Bronchial epithelial cell (primary cell): ENCODE measurements around the gene ZFHX2. TPM values are rescaled to one million over a fixed set of nuclear protein-coding genes. Genes with fewer than 3 reads are reported as not detected.

ENCODE experiments used
- DNase-seq: peaks from one replicate; pipeline ENCODE4 v3.0.0-alpha.2; 2010; ENCODE audit warnings: low read depth
- FAIRE-seq: peaks from 2 replicates; lab custom pipeline; 2011; peaks lifted over from hg19 to GRCh38; lab: Jason Lieb, UNC
- H3K27me3 ChIP-seq: 2 replicates; pipeline ENCODE4 v1.5.1; 2011; ENCODE audit warnings: low read length; ENCODE audit not compliant: control insufficient read depth, insufficient read depth
- H3K36me3 ChIP-seq: 2 replicates; pipeline ENCODE4 v1.5.1; 2011; ENCODE audit warnings: low read length; ENCODE audit not compliant: control insufficient read depth, insufficient read depth
- H3K4me3 ChIP-seq: 2 replicates; pipeline ENCODE4 v1.5.1; 2011; ENCODE audit warnings: mild to moderate bottlenecking, low read depth, low read length, control low read depth
- CTCF ChIP-seq: IDR thresholded peaks from 2 replicates; pipeline ENCODE4 v1.5.1; 2011; ENCODE audit warnings: mild to moderate bottlenecking, moderate library complexity, low read length, control low read depth, inconsistent platforms; ENCODE audit not compliant: insufficient read depth, severe bottlenecking
- total RNA-seq: library from RNA; depleted of rRNA; stranded (reverse); fragments of >200 nt; gene quantifications from 2 replicates; pipeline ENCODE4 v1.2.1, GENCODE V29; 2014

The ZFHX2 gene
- total RNA-seq, 1 donor from 2014 or later, result 0.26 TPM

- peaks cover 10% of the 10 kb centered on the region for H3K36me3 ChIP-seq
- peak; percentile 66 for DNase-seq
- FAIRE-seq, result no peak
- no peak overlapping the region for H3K4me3 ChIP-seq
- H3K27me3 ChIP-seq, result no peaks in the 10 kb centered on the region
- peak; percentile 48 for TF ChIP-seq CTCF
Measured at GRCh38 chr14:23569443-23570151, 18.0 kb upstream of the ZFHX2 start.

- peaks cover 15% of the 10 kb centered on the region for H3K36me3 ChIP-seq
- peak; percentile 34 for TF ChIP-seq CTCF
- FAIRE-seq (no peak), DNase-seq (no peak)
- no peak overlapping the region for H3K4me3 ChIP-seq
- no peaks in the 10 kb centered on the region for H3K27me3 ChIP-seq
Measured at GRCh38 chr14:23568600-23569331, 17.2 kb upstream of the ZFHX2 start.

GRCh38 chr14:23568021-23568599 lies 16.5 kb upstream of the ZFHX2 start:
- Histone ChIP-seq H3K4me3 (peak overlapping the region; percentile 63), H3K27me3 (no peaks in the 10 kb centered on the region), H3K36me3 (peaks cover 20% of the 10 kb centered on the region)
- FAIRE-seq (no peak), DNase-seq (no peak)
- no peak for TF ChIP-seq CTCF

GRCh38 chr14:23567186-23568020 lies 15.8 kb upstream of the ZFHX2 start, which contains the start of gene AP1G2:
Gene AP1G2 (minus strand): TSS chr14:23567791. CDS start chr14:23567314, 477 bp downstream.
- Histone ChIP-seq H3K4me3 (peak within 1 kb of the TSS; percentile 63), H3K27me3 (no peaks in the 10 kb centered on the region), H3K36me3 (peaks cover 20% of the 10 kb centered on the region)
- TF ChIP-seq CTCF, result no peak
- FAIRE-seq, result no peak
- DNase-seq, result peak; percentile 84

DNA sequence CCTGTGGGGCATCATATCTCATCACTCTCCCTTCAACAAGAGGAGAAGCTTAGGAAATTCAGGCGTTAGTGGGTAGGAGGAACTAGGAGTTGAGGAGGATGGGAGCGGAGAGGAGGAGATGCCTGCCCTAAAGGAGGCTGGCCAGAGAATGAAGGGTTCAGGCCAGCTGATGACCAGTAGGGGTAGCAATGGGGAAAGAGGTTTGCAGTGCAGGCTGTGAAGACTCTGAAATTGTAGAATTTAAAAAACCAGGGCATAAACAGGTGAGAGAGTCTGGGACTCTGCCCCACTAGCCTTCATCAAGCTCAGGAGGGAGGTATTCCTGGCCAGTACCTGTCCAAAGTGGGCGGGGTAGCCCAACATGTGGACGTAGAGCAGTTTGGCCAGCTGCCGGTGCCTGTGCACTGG lies 15.2 kb upstream of the ZFHX2 start:
- no peak for FAIRE-seq

More for the DNA sequence above, 15.2 kb upstream of the ZFHX2 start:
- H3K4me3 ChIP-seq, result peak overlapping the region; percentile 63
- peaks cover 25% of the 10 kb centered on the region for H3K36me3 ChIP-seq
- TF ChIP-seq CTCF, result no peak
- no peaks in the 10 kb centered on the region for H3K27me3 ChIP-seq
- no peak for DNase-seq
